Stimulated activated naive CD8-positive, alpha-beta T cell treated with anti-CD3 and anti-CD28 coated beads, Interleukin-15, amount 100 ng/mL, for 72 hours (primary cell): ENCODE data around the gene ARL5B.

Experiments
- ATAC-seq: fragments of 150-1000 bp; cut with Tn5 transposase; 2 replicates; pipeline ENCODE4 v1.10.0; 2021; ENCODE audit warnings: mild to moderate bottlenecking, moderate library complexity
- DNase-seq, 2 donors: peaks; one replicate each; pipeline ENCODE4 v3.0.0; 2021 to 2022
- H3K27ac Mint-ChIP-seq, 2 donors: one replicate each; pipeline ENCODE4 v1.8.0; 2022; ENCODE audit warnings: mild to moderate bottlenecking in 2 of 2, mixed read lengths in 2 of 2, moderate library complexity in 2 of 2
- H3K27me3 Mint-ChIP-seq: one replicate; pipeline ENCODE4 v1.8.0; 2022; ENCODE audit warnings: mixed read lengths
- H3K4me1 Mint-ChIP-seq: one replicate; pipeline ENCODE4 v1.8.0; 2022; ENCODE audit warnings: mild to moderate bottlenecking, mixed read lengths
- H3K4me3 Mint-ChIP-seq, 2 donors: one replicate each; pipeline ENCODE4 v1.8.0; 2022; ENCODE audit warnings: mild to moderate bottlenecking in 2 of 2, mixed read lengths in 2 of 2, moderate library complexity in 1 of 2
- H3K9me3 Mint-ChIP-seq, 2 donors: one replicate each; pipeline ENCODE4 v1.8.0; 2022; ENCODE audit warnings: mixed read lengths in 2 of 2

The ARL5B gene

DNA sequence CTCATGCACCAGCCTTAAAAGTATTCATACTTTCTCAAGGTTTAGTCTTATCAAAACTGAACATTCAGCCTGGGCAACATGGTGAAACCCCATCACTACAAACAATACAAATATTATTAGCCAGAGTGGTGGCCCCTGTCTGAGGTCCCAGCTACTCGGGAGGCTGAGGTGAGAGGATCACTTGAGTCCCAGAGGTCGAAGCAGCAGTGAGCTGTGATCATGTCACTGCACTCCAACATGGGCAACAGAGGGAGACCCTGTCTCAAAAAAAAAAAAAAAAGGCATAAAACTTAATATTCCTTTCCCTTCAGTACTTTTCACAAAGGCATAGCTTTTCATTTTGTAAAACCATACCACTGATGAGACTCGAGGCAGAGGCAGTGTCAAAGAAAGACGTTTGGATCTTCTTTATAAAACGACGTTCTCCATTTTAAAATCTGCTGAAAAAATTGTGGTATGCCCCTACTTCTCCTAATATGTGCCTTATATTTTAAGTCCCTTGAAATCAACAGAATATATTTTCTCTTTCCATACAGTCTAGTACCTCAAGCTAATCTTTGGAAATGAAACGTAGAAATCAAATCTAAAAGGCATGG, 9.8 kb upstream of the ARL5B start:
- no peaks in the 10 kb centered on the region for H3K27me3 Mint-ChIP-seq

DNA sequence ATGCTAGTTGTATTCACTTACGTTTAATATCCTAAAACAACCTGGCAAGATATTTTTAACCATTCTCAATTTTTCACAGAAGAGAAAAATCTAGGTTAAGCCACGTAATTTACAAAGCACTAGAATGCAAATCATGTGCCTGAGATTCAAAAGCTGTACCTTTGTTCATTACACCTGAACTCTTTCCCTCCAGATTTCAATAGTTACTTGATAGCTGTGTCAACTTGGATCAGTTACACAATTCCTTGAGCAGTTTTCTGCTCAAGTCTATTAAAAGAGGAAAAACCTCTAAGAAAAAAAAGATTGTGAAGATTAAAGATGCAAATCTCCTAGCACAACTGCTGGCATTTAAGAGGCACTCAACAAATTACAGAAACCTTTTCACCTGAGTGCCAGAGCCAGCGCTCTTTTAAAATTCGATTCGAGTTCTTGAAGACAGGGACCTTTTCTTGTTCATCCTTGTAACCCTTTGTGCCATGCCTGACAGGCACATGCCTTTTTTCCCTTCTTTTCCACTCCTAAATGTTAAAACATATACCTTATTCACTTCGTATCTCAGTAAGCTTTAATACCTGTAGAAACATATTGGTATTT, 8.7 kb upstream of the ARL5B start:
- Mint-ChIP-seq H3K27ac (peak overlapping the region; percentile 95 to 96), H3K27me3 (no peaks in the 10 kb centered on the region), H3K4me3 (peak overlapping the region; percentile 91 to 92), H3K4me1 (peaks cover 26% of the 10 kb centered on the region), H3K9me3 (no peaks in the 10 kb centered on the region)
- no peak for ATAC-seq
- DNase-seq: no peak

More for the DNA sequence above, 9.8 kb upstream of the ARL5B start:
- Mint-ChIP-seq H3K4me1 (peaks cover 26% of the 10 kb centered on the region), H3K9me3 (no peaks in the 10 kb centered on the region), H3K27ac (peak overlapping the region in 1 of 2 donors; percentile 89), H3K4me3 (peak overlapping the region; percentile 91 to 92)
- ATAC-seq (no peak), DNase-seq (no peak)

DNA sequence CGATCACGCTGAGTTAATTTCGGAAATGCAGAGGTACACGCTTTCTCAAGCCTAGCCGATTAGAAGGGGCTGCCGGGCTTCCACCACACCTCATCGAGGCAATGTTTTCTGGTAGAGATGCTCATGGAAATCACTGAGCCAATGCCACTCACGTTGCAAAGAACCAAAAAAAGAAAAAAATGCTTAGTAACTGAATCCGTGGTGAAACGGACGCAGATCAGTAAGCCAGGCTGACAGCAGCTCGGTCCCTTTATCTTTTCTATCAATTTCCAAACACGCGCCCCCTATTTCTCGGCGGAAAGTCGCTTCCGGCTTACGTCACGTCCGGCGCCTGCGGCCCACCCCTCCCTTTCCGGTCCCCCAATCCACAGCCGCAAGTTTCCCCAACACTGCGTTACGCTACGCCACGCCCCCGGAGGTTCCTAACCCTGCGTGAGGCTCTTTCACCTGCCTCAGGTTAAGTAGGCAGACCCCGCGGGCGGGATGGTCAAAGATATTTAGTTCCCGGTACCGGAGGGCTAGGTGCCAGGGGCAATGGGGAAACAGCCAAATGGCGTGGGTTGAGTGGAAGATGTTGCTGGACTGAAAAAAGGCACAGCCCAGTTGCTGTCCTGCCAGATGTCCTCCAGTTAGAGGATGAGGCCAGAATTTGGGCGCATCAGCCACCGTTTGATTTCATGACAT, 7.8 kb upstream of the ARL5B start, which contains the start of gene NSUN6:
Gene NSUN6 (minus strand): TSS at position 264 of the 684 bp plus-strand sequence. CDS start 384 bp downstream, outside the sequence.
- H3K27me3 Mint-ChIP-seq: no peaks in the 10 kb centered on the region
- peak; percentile 98 for ATAC-seq
- H3K4me1 Mint-ChIP-seq: peaks cover 26% of the 10 kb centered on the region
- no peaks in the 10 kb centered on the region for H3K9me3 Mint-ChIP-seq
- DNase-seq: peak; percentile 85 to 91
- peak within 1 kb of the TSS; percentile 95 to 96 for H3K27ac Mint-ChIP-seq
- H3K4me3 Mint-ChIP-seq: peak within 1 kb of the TSS; percentile 91 to 92

GRCh38 chr10:18653112-18653511, 6.1 kb upstream of the ARL5B start:
- no peaks in the 10 kb centered on the region for H3K27me3 Mint-ChIP-seq
- H3K27ac Mint-ChIP-seq: no peak overlapping the region
- no peaks in the 10 kb centered on the region for H3K9me3 Mint-ChIP-seq
- ATAC-seq: no peak
- no peak for DNase-seq
- H3K4me3 Mint-ChIP-seq: no peak overlapping the region
- peaks cover 25% of the 10 kb centered on the region for H3K4me1 Mint-ChIP-seq

- Mint-ChIP-seq H3K4me3 (no peak overlapping the region), H3K4me1 (peaks cover 25% of the 10 kb centered on the region), H3K27me3 (no peaks in the 10 kb centered on the region), H3K9me3 (no peaks in the 10 kb centered on the region), H3K27ac (no peak overlapping the region)
- no peak for ATAC-seq
- no peak for DNase-seq
These were observed 2.5 kb upstream of the ARL5B start for GRCh38 chr10:18656724-18657123.

DNA sequence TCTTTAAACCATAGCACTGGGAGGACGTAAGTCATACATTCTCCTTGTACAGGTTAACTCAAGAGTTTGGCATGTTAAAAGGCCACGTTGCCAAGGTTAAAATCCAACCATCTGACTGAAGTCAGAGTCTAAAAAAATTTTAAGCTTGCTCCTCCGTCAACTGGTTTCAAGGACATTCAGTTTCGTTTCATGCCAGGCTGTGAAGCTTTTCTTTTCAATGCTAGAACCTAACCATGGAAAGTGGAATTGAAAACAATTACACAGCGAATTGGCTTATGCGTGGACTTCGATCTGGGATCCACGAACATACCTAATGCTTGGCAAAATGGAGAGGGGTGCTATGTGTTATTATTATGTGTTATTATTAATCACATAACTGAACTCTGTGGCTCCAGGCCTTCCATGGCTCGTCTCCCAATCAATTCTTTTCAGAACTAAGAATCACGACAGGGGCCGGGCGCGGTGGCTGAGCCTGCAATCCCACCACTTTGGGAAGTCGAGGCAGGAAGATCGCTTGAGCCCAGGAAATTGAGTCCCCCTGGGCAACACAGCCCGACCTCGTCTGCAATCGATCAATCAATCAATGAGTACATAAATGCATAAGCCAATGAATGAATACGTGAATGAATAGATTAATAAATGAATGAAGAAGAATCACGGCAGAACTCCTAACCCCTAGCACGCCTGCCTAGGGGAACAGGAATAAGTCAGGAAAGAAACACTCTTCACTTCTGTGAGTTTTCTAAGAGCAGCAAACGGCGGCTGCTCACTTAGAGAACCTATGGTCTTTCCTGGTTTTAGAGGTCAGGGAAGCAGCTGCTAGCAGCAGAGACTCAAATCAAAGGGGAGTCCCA, 733 bp upstream of the ARL5B start:
- peak overlapping the region; percentile 97 to 98 for H3K27ac Mint-ChIP-seq
- peak in 1 of 2 donors; percentile 12 for DNase-seq
- peak overlapping the region; percentile 95 for H3K4me3 Mint-ChIP-seq
- no peaks in the 10 kb centered on the region for H3K9me3 Mint-ChIP-seq
- H3K27me3 Mint-ChIP-seq: no peaks in the 10 kb centered on the region
- H3K4me1 Mint-ChIP-seq: peaks cover 27% of the 10 kb centered on the region
- no peak for ATAC-seq

- Mint-ChIP-seq H3K27me3 (no peaks in the 10 kb centered on the region), H3K9me3 (no peaks in the 10 kb centered on the region), H3K27ac (peak overlapping the region; percentile 94 to 95), H3K4me1 (peaks cover 40% of the 10 kb centered on the region), H3K4me3 (peak overlapping the region; percentile 95)
- peak; percentile 45 for ATAC-seq
- peak; percentile 6 to 21 for DNase-seq
These were observed 746 bp downstream of the ARL5B start for GRCh38 chr10:18659819-18660535.

GRCh38 chr10:18660816-18661431, 1.7 kb downstream of the ARL5B start:
- Mint-ChIP-seq H3K27me3 (no peaks in the 10 kb centered on the region), H3K9me3 (no peaks in the 10 kb centered on the region), H3K27ac (peak overlapping the region; percentile 88 to 92), H3K4me3 (peak overlapping the region; percentile 78 to 79), H3K4me1 (peaks cover 49% of the 10 kb centered on the region)
- ATAC-seq (no peak), DNase-seq (no peak)

- peaks cover 45% of the 10 kb centered on the region for H3K4me1 Mint-ChIP-seq
These were observed 5.7 kb downstream of the ARL5B start for GRCh38 chr10:18664841-18665478.

GRCh38 chr10:18665815-18666558, 6.8 kb downstream of the ARL5B start:
- H3K27ac Mint-ChIP-seq: peak overlapping the region in 1 of 2 donors; percentile 46
- H3K4me1 Mint-ChIP-seq: peaks cover 42% of the 10 kb centered on the region
- ATAC-seq (no peak), DNase-seq (no peak)
- no peak overlapping the region for H3K4me3 Mint-ChIP-seq
- no peaks in the 10 kb centered on the region for H3K27me3 Mint-ChIP-seq
- no peaks in the 10 kb centered on the region for H3K9me3 Mint-ChIP-seq

More at GRCh38 chr10:18664841-18665478, 5.7 kb downstream of the ARL5B start:
- Mint-ChIP-seq H3K27ac (no peak overlapping the region), H3K27me3 (no peaks in the 10 kb centered on the region), H3K4me3 (no peak overlapping the region), H3K9me3 (no peaks in the 10 kb centered on the region)
- DNase-seq (no peak), ATAC-seq (no peak)

DNA sequence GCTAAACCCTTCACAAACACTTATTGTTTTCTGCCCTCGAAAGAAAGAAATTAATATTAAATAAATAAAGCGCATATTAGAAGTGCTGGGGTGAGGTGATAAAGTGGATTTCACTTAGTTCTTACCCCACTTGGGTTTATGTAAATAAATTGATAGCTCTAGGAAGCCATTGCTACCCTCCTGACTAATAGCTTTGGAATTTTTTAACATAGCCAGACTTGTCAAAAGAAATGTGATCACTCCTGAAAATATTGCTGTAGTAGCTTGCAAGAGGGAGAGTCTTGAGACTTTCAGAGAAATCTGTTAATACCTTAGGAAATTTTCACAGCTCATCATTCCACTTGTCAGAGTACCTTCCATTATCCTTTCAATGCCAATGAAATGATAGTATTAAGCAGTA, 7.6 kb downstream of the ARL5B start:
- ATAC-seq: no peak
- no peak for DNase-seq
- Mint-ChIP-seq H3K27me3 (no peaks in the 10 kb centered on the region), H3K27ac (no peak overlapping the region), H3K4me3 (no peak overlapping the region), H3K4me1 (peaks cover 34% of the 10 kb centered on the region), H3K9me3 (no peaks in the 10 kb centered on the region)

DNA sequence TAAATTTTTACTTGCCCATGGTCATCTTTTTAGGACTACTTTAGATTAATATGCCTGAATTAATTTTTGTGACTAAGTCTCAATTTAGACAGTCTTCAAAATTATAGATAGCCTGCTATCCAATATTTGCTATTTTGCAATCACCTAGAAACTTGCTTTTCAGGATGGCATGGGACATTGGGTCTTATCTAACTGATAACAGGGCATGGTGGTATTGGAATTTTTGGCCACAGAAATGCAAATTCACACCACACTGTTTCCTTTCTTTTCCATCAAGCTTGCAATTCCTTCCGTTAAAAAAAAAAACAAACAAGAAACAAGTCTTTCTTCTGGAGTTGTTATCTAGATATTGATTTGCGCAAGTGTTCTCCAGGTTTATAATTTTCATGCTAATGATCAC, 8.8 kb downstream of the ARL5B start:
- Mint-ChIP-seq H3K4me1 (peaks cover 24% of the 10 kb centered on the region), H3K27ac (no peak overlapping the region), H3K9me3 (no peaks in the 10 kb centered on the region), H3K4me3 (no peak overlapping the region), H3K27me3 (no peaks in the 10 kb centered on the region)
- no peak for ATAC-seq
- no peak for DNase-seq

- H3K9me3 Mint-ChIP-seq: no peaks in the 10 kb centered on the region
- ATAC-seq (no peak), DNase-seq (no peak)
- H3K4me3 Mint-ChIP-seq: no peak overlapping the region
- no peaks in the 10 kb centered on the region for H3K27me3 Mint-ChIP-seq
- H3K4me1 Mint-ChIP-seq: no peaks in the 10 kb centered on the region
- H3K27ac Mint-ChIP-seq: no peak overlapping the region
These were observed 16.0 kb downstream of the ARL5B start for GRCh38 chr10:18675086-18675801.
